ENCODE data around the gene SRPK2.

- TF ChIP-seq MAX (IDR thresholded peaks at IDR 0.05) (no peak), CTCF (IDR thresholded peaks at IDR 0.05; ENCODE audit: control extremely low read depth in 1 of 3, insufficient read depth in 1 of 3, low read depth in 1 of 3, low read length in 3 of 3) (no peak), JUND (IDR thresholded peaks at IDR 0.05; ENCODE audit: low read length) (no peak), CHD2 (IDR thresholded peaks at IDR 0.05; ENCODE audit: low read length) (no peak), POLR2AphosphoS5 (IDR thresholded peaks at IDR 0.05; ENCODE audit: low read depth, low read length) (no peak), EGR1 (IDR thresholded peaks at IDR 0.05; ENCODE audit: borderline replicate concordance, low read depth, low read length) (no peak), POLR2A (IDR thresholded peaks at IDR 0.05; ENCODE audit: control extremely low read depth in 1 of 2, low read depth in 2 of 2, low read length in 2 of 2) (no peak), TAF7 (optimal IDR thresholded peaks at IDR 0.05; ENCODE audit: borderline replicate concordance, low read depth, low read length) (no peak), TAF1 (IDR thresholded peaks at IDR 0.05; ENCODE audit: low read depth, low read length) (no peak)
These were observed 92.9 kb downstream of the SRPK2 start for GRCh38 chr7:105295596-105296352.
